GM19328 (cell line): Measurements from ENCODE around the gene DAB2IP.

Source experiments
- ATAC-seq: cut with Tn5 transposase; IDR thresholded peaks from one replicate; pipeline ENCODE4 v1.9.1; 2021; ENCODE audit warnings: mild to moderate bottlenecking, moderate library complexity; ENCODE audit not compliant: unreplicated experiment

DAB2IP gene

DNA sequence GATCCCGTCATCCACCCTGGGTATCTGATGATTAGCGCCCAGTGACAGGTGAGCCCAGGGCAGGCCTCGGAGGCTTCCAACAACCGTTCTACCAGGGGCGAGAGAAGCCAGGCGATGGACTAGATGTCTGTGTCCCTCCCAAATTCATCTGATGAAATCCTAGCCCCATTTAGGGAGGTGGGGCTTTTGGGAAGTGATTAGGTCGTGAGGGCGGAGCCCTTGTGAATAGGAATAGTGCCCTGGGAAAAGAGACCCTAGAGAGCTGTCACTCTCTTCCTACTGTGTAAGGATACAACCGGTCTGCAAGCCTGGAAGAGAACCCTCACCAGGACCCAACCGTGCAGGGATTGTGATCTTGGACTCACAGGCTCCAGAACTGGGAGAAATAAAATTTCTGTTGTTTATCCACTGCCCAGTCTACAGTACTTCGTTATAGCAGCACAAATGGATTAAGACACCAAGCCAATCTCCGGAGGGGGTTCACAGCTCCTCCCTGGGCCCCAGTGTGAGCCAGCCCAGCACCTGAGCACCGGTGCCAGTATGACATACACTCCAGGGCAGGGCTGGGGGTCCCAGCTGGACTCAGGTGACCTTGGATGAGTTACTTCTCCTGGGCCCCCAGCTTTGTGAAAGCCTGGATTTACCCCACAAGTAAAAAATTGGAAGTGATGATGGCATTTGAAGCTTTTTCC, 162.2 kb downstream of the DAB2IP start:
- ATAC-seq = no peak

DNA sequence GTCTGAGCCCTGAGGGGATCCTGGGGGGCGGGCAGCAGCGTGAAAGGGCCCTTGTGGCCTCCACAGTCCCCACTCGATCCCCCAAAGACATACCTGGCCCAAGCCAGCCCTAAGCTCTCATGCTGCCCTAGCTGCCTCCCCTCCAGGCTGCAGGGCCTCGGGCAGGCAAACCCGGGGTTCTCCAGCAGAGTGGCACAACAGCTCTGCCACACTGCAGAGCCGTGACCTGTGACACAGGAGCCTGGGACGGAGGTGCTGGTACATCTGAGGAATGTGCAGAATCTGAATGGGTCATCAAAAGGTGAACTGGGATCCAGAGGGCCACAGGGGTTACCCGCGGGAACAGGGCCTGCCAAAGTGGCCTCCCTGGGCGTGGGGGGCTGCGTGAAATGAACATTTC, 163.2 kb downstream of the DAB2IP start:
- no peak for ATAC-seq

DNA sequence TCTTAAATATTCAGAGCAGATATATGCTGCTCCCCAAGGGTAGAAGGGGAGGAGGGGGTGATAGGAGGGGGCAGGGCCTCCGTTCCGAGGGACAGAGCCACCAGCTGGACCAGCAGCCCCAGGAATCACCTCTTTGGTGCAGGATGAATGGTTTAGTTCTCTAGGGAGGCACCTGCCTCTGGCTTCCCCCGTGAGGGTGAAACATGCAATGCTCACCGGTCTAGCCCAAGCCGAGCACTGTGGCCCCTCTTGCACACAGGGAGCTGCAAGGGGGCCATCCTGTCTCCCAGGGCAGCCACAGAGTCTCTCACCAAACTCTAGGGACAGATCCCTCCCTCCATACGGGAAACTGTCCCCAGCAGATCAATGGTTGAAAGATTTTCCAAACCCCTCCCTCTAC, 163.7 kb downstream of the DAB2IP start:
- ATAC-seq = no peak

DNA sequence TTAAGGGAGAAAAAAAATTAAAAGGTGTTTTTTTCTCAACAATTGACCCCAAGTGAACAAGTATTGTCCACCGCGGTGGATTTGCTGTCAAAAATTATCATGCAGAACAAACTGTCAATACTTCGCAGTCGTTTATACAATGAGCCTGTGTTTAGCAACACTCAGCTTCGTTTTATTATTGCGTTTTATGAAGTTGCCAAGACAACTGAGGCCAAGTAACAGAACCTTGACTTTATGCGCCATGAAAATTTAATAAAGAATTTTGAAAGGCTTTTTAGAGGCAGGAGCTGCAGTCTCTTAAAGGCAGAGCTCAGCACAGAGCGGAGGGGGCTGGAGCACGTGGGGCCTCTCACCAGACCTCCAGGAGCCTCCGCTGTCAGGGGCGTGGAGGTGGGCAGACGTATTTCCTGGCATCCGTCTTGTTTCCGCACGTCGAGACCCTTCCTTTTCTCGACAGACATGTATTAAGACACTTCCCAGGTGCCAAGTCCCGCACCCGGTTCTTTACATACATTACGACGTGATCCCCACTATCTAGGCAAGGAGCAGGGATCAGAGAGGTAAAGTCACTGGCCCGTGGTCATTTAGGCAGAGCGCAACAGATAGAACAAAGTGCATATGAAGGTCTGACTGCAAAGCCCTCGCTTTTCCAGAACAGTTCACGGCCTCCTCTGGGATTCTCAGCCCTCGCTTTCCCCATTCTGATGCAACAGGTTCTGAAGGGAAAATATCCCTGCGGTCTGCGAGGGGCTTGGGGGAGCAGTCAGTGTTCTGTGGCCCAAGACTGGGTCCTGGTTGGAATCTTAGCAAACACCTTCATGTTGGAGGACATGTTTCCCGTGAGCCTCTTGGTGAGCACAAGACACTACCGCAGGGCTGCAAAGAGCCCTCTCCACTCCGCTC, 164.4 kb downstream of the DAB2IP start:
- no peak for ATAC-seq

DNA sequence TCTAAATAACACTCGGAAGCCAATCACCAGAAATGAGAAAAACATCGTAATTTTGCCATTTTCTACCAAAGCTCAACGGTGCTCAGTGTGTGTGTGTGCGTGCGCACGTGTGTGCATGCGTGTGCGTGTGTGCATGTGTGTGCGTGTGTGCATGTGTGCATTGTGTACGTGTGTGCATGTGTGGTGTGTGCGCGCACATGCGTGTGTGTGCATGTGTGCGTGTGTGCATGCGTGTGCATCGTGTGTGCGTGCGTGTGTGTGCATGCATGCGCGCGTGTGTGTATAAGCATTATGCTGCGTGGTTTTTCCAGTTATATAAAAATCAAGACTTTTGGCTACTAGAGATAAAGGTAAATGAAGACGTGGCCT, 165.0 kb downstream of the DAB2IP start:
- ATAC-seq = no peak

DNA sequence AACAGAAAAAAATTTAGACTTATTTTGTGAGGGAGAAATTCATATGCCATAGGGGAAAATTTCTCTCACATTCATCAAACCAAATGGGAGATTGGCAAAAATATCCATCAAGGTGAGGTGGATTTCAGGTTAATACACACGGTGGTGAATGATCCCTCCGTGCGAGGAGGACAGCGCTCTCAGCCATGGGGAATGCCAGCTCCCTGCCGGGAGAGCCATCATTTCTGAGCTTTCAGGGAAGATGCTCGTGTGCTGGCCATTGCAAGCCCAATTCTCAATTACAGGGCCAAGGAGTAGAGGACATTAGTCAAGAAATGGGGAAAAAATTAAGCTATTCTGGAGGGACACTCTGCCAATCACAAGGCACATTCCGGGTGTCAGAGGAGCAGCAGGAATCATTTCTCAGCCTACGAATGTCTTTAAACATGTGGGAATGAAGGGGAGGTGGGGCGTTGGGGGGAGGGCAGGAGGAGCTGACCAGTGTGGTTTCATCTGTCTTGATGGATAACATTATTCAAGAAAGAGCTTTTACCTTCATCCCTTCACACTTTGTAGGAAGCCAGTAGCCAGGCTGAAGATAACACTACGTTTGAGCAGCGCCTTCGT, 165.5 kb downstream of the DAB2IP start:
- no peak for ATAC-seq

DNA sequence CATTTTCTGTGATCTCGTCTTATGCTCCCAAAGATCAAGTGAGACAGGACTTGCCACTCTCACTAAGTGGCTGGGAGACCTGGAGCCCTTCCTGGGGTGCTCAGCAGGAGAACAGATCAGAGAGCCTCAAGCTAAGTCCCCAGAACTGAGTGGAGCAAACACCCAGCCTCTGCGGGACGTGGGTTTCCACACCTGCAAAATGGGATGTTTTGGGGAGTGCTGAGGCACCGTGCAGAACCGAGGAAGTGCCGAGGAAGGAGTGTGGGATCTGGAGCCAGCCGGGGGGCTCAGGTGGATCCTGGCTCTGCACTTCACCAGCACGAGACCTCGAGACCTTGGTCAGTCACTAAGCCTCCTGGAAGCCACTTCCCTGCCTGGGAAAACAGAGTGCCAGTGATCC, 166.0 kb downstream of the DAB2IP start:
- ATAC-seq = no peak

DNA sequence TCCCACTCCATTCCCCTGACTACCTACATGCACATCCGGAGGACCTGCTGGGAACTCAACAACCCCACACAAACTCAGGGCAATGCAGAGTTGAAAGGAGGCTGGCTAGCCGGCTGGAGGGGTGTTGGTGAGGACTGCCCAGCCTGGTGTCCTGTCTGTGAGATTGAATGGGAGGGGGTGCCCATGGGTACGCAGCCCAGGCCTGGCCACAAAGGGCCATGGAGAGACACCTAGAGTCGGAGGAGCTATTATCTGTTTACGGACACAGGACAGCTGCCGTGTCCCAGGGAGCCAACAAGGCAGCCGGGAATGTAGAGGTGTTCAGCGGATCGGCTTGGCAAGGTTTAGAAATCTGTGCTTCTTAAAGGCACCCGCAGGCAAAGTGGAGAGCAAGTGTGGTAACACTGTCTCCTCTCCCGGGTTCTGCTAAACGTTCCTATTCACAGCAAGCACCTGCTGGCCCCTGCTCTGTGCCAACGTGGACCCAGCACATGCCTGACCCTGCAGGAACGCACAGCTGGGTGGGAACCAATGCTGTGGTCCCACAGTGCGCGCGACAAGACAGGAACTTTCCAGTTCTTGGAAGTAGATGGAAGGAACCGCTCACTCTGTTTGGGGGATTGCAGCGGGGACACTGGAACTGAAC, 166.7 kb downstream of the DAB2IP start:
- no peak for ATAC-seq

DNA sequence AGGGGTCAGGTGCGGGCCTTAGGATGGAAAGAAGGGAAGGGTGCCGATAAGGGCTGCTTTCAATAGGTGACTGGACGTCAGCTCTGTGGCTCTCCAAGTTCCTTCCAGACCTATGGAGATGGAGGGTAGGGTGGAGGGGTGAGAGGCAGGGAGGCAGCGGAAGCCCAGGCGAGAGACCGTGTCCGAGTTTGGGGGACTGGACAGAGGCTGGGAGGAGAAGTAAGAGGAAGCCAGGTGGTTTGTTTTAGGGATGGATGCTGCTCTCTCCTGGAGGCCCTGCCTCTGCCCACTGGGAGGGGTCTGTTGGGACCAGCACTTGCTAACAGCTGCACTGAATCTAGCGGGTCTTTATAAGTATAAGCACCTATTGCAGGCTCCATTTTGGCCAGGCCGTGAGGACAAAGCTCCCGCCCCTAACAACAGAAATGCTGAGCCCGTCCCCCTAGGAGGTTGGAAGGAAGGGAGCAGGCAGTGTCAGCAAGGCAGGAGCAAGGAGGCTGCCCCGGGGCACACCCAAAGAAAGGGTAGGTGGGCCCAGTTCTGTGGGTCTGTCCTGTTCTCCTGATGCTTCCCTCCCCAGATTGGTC, 167.5 kb downstream of the DAB2IP start:
- ATAC-seq = no peak

DNA sequence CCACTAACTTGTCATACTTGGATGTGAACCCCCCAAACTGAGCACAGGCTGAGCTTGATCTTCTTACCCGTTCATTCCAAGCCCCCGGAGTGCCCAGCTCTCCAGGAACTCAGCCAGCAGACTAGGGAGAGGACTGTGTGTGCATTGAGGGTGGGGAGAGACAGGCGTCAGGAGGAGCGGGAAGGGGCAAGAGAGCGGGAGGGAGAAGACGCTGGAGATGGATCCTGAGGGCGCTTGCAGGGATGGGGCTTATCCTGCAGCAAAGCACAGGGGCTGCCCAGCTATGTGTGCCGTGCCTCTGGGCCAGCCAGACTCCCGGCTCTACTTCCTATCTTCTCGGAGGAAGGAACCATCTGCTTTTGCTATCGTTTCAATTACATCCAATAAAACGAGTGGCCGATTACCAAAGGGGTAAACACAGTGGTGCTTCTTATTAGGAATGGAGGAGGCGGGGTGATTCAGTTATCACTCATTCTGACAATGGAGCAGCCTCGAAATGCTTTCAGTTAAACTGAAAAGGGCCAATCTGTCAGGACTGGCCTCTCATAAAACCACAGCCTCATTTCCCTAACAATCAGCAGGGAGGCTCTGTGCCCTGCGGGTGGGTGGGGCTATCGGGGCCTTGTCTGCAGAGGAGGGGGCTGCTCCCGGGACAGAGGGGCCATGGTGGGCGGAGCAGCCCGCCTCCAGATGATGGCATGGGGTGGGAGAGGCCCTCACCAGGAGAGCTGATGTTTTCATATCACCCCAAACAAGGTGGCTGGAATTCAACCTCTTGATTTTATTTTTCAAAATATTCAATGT, 168.2 kb downstream of the DAB2IP start:
- no peak for ATAC-seq

DNA sequence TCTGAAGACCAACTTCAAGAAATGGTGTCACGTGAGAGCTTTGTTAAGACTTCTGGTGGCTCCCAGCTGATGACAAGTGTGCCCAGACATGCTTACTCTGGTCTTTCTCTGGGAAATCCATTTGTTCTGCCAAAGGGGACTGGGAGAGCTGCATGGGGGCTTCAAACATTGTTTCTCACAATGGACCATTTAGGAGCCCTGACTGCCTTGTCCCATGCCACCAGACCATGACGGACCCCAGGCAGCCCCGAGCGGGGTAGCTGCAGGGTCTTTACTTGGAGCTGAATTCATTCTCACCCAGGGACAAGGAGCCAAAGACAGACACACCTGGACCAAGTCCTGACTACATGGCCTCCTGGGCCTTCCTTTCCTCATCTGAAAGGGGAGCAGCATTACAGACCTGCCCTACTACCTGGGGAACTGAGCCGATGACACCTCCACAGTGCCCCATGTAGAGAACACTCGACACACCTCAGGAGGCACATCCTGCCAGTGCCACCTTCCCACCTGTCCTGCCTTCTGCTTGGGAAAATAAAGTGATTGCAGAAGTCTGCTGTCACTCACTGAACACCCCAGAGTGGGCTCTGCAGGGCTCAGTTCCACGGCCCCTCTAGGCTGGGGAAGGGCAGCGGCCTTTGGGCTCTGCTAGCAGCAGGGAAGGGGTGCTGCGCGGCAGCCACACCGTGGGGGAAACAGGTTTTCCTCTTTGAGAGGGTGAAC, 169.0 kb downstream of the DAB2IP start:
- ATAC-seq = no peak

DNA sequence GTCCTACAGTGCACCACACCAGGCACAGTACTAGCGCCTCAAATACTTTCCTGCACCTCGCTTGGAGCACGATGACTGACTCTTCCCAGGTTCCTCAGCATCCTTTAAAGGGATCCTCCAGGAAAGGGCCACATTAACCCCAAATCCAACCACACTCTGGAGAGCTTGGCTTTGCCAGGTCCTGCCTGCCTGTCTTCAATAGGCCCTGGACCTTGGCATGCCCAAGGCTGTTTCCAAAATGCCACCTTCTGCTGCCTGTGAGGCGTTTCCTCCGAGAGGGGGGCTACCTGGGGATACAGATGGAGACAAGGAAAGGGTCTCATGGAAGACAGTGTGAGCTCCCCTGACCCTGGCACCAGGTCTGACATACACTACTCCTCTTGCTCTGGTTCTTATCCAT, 169.9 kb downstream of the DAB2IP start:
- ATAC-seq = no peak

DNA sequence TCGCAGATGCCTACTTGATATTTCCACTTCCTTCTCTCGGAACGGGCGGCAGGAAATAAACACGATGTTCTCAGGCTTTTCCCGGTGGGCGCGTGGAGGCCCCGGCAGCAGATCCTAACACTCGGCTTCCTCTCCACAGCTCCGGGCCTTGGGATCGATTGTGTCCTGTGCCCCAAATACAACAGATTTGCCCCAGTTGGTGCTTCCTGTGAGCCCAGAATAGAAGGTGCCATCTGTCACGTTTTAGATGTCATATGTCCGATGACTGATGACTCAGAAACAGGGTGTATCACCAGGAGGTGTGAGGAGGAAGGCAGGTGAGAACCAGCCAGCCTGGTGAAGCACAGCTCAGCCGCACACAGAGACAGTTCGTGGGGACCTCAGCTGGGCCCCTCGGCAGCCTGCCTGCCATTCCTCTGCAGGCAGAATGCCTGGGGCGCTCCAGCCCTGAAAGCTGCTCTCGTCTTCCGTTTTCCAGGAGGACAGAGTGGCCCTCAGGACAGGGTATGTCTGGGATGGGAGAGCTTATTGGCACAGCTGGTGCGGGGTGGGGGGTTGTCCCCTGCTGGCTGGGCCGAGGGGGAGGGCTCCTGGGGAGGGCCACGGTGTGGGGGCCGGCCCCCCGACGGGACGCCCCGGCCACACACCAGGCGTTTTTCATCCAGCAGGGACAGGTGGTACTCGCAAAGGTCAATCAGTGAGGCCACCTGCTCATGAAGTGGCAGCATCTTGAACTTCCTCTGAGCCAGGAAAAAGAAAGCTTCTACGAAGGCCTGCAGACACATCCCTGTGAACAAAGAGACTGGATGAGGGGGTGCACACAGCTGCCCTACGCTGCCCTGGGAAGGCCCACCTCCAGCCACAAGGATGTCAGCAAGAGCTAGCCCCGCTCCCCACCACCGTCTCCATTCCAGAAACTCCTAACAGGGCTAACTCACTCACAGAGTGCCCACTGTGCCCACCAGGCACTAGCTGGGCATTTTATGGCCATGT, 171.0 kb downstream of the DAB2IP start:
- no peak for ATAC-seq

DNA sequence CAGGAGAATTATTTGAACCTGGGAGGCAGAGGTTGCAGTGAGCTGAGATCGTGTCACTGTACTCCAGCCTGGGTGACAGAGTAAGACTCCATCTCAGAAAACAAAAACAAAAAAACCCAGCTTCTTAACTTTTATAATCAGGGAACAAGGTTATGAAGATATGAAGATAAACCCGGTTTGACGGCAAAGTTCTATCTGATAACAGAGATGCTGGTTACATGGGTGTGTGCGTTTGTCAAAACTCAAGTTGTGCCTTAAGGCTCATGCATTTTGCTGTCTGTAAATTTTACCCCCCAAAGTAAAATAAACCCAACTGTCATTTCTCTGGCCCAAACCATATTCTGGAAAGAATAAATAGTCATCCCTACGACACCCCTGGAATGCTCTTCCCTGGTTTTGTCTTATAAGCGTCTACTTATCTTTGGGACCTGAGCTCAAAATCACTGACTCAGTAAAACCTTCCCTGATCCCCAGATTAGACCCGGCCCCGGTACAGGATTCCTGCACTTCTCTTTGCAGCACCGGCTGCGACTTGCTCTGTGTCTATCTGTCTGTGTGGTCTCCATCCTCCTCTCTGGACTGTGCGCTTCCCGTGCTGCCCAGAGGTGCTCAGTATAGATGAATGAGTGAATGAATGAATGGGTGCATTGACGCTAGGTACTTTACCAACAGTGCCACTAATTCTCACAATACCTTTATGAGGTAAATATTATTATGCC, 172.2 kb downstream of the DAB2IP start:
- no peak for ATAC-seq

DNA sequence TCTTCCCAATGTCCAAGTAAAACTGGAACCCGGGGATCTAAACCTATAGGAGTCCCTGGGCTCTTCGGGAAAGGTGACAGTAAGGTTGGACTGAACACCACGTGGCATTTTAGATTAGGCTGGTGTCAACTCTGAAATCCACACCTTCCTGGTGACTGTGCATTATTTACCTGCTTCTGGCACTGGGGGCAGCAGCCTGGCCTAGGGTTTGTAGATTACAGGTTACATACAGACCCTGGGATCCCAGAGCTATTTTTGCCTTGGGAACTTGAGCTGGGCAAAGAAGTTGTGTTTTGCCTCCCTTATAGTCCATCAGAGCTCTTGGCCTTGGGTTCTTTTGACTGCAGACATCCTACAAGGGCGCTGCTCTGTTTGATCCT, 173.2 kb downstream of the DAB2IP start:
- no peak for ATAC-seq

DNA sequence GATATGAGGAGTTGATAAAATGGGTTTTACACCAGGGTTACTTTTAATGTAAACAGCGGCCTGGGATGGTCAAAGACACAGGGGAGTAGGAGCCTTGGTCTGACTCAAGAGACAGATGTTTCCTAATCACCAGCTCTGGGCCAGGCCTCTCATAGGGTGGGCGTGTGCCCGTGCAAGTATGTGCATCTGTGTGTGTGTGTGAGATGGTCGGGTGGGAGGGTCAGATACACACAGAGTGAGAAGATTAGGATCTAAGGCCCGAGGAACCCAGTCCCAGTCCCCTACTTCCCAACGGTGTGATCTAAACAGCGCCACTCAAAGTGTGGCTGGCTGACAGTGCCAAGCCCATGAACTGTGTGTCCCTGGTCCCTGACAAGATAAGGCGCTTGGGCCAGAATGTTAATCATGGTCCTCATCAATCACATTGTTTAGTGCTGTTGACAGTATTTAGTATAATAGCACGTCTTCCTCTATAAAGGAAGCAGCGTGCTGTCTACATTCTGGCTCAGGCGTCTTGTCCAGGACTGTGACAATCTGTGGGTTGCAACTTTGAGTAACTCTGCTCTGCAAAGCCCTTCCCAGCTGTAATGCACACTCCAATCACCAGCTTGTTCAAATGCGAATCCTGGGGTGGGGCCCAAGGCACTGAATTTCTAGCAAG, 173.7 kb downstream of the DAB2IP start:
- no peak for ATAC-seq

DNA sequence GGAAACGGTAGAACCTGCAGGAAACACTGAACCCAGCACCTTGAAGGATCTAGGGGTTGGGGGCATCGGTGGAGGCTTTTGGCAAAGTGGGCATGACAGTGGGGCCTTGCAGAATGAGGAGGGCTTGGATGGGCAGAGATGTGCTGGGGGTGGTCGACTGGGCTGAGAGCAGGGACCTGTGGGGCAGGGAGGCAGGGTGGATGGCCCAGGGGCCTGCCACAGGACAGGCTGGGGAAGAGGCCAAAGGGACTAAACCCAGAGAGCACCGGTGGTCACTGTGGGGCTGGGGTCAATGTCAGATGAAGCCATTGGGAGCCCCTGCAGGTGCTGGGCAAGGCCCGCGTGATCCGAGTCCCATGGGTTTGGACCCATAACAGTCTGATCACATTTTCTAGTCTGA, 175.3 kb downstream of the DAB2IP start:
- ATAC-seq = no peak
